ENCODE results near the gene NKRF.

The NKRF gene

GRCh38 chrX:119607018-119607389 lies 780 bp upstream of the NKRF start:
- DNase-seq, result no peak

- DNase-seq, result peak; percentile 51
Observed at GRCh38 chrX:119605464-119606279, 552 bp downstream of the NKRF start.

GRCh38 chrX:119604766-119605463 lies 1.3 kb downstream of the NKRF start:
- DNase-seq, result peak; percentile 7

- no peak for DNase-seq
Observed at GRCh38 chrX:119602701-119603255, 3.4 kb downstream of the NKRF start.

GRCh38 chrX:119589810-119590209 lies 16.4 kb downstream of the NKRF start:
- DNase-seq, result no peak

GRCh38 chrX:119583431-119584059 lies 22.7 kb downstream of the NKRF start:
- DNase-seq, result no peak

- no peak for DNase-seq
Observed at GRCh38 chrX:119579414-119579813, 26.8 kb downstream of the NKRF start.

- DNase-seq, result peak; percentile 87
Observed at GRCh38 chrX:119574394-119575266, 31.6 kb downstream of the NKRF start, which contains the start of gene UBE2A. UBE2A (plus strand) TSS chrX:119574563; CDS start chrX:119574712, 149 bp downstream.

GRCh38 chrX:119573840-119574393 lies 32.3 kb downstream of the NKRF start:
- peak; percentile 35 for DNase-seq

- DNase-seq, result no peak
Observed at GRCh38 chrX:119573222-119573621, 33.0 kb downstream of the NKRF start.

- no peak for DNase-seq
Observed at GRCh38 chrX:119570351-119570835, 35.8 kb downstream of the NKRF start.

- DNase-seq, result peak; percentile 90
Observed at GRCh38 chrX:119565107-119565663, 41.0 kb downstream of the NKRF start, which contains the start of gene STEEP1. STEEP1 (minus strand) TSS chrX:119565409; CDS start chrX:119565355, 54 bp downstream.

- no peak for DNase-seq
Observed at GRCh38 chrX:119552508-119552907, 53.7 kb downstream of the NKRF start.

GRCh38 chrX:119549327-119550016 lies 56.8 kb downstream of the NKRF start:
- no peak for DNase-seq

- no peak for DNase-seq
Observed at GRCh38 chrX:119541188-119541587, 65.0 kb downstream of the NKRF start.

GRCh38 chrX:119539872-119540271 lies 66.4 kb downstream of the NKRF start:
- DNase-seq, result no peak
